Fibroblast of mammary gland (primary cell): Measurements from ENCODE around the gene SEMG2.

Source experiments
- DNase-seq: peaks from one replicate; pipeline ENCODE4 v3.0.0-alpha.2; 2010; ENCODE audit warnings: low read depth
- H3K4me3 ChIP-seq: 2 replicates; pipeline ENCODE4 v1.5.1; 2011; ENCODE audit warnings: low read depth, mild to moderate bottlenecking, low read length, moderate library complexity; ENCODE audit not compliant: control insufficient read depth
- CTCF ChIP-seq: conservative IDR thresholded peaks from 2 replicates; pipeline ENCODE4 v1.5.1; 2011; ENCODE audit warnings: low read depth, low read length, inconsistent platforms; ENCODE audit not compliant: control insufficient read depth, insufficient read depth

The SEMG2 gene

GRCh38 chr20:45226287-45226686 lies 5.1 kb downstream of the SEMG2 start:
- TF ChIP-seq CTCF, result no peak
- no peak for DNase-seq
- H3K4me3 ChIP-seq, result no peak overlapping the region

GRCh38 chr20:45229264-45230056 lies 8.3 kb downstream of the SEMG2 start:
- peak; percentile 7 for DNase-seq
- H3K4me3 ChIP-seq, result no peak overlapping the region
- peak; percentile 56 for TF ChIP-seq CTCF

- no peak for TF ChIP-seq CTCF
- H3K4me3 ChIP-seq, result no peak overlapping the region
- no peak for DNase-seq
These were observed 9.5 kb downstream of the SEMG2 start for GRCh38 chr20:45230631-45231030.

GRCh38 chr20:45235995-45236394 lies 14.8 kb downstream of the SEMG2 start:
- TF ChIP-seq CTCF, result peak; percentile 41
- H3K4me3 ChIP-seq, result no peak overlapping the region
- no peak for DNase-seq

GRCh38 chr20:45238139-45238538 lies 17.0 kb downstream of the SEMG2 start:
- no peak for DNase-seq
- H3K4me3 ChIP-seq, result no peak overlapping the region
- no peak for TF ChIP-seq CTCF

- no peak for TF ChIP-seq CTCF
- H3K4me3 ChIP-seq, result no peak overlapping the region
- no peak for DNase-seq
These were observed 24.9 kb downstream of the SEMG2 start for GRCh38 chr20:45246109-45246508.
